Lower leg skin (tissue), 3 donors: ENCODE data around the gene CCBE1.

Experiments used
- POLR2A ChIP-seq, 2 donors: fragments of 450-650 bp; IDR thresholded peaks; one replicate each; pipeline ENCODE4 v1.6.1; 2016 to 2017; ENCODE audit warnings: antibody characterized with exemption in 2 of 2, mild to moderate bottlenecking in 1 of 2, moderate library complexity in 1 of 2
- TF ChIP-seq, protein P1 (sequence below), 3 donors: fragments of 450-650 bp; IDR thresholded peaks; one replicate each; pipeline ENCODE4 v1.5.1; 2016; ENCODE audit warnings: antibody characterized with exemption in 3 of 3, mild to moderate bottlenecking in 3 of 3, moderate library complexity in 2 of 3

DNA sequence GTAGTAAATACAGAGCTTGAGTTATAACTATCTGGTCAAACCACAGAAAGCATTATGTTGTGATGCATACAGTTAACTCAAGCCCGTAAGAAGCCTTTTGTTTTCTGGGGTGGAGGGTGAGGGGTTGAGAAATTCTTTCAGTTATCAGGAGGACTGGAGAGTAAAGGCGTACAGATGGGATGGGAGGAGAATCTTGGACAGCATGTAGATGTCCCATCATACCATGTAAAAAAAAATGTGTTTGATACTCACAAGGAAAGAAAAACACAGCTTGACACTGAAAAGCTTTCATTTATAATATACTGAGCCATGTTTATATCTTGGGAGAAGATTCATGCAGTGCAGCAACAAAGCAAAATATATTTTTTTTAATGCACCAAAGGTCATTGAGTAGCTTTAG lies 12.4 kb downstream of the CCBE1 start:
- no peak for TF ChIP-seq POLR2A (IDR thresholded peaks at IDR 0.05)
- TF ChIP-seq, protein P1, sequence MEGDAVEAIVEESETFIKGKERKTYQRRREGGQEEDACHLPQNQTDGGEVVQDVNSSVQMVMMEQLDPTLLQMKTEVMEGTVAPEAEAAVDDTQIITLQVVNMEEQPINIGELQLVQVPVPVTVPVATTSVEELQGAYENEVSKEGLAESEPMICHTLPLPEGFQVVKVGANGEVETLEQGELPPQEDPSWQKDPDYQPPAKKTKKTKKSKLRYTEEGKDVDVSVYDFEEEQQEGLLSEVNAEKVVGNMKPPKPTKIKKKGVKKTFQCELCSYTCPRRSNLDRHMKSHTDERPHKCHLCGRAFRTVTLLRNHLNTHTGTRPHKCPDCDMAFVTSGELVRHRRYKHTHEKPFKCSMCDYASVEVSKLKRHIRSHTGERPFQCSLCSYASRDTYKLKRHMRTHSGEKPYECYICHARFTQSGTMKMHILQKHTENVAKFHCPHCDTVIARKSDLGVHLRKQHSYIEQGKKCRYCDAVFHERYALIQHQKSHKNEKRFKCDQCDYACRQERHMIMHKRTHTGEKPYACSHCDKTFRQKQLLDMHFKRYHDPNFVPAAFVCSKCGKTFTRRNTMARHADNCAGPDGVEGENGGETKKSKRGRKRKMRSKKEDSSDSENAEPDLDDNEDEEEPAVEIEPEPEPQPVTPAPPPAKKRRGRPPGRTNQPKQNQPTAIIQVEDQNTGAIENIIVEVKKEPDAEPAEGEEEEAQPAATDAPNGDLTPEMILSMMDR (IDR thresholded peaks at IDR 0.05) = no peak
